ENCODE data around the gene HP. TPM values are rescaled to one million over a fixed set of nuclear protein-coding genes. Genes with fewer than 3 reads are reported as not detected.

HP gene
- total and polyA plus RNA-seq, 10 of the 15 experiments (the other 5 are each of a cell fraction or from before 2014, with no cell fraction given), result 10.8 TPM; not detected in 9

DNA sequence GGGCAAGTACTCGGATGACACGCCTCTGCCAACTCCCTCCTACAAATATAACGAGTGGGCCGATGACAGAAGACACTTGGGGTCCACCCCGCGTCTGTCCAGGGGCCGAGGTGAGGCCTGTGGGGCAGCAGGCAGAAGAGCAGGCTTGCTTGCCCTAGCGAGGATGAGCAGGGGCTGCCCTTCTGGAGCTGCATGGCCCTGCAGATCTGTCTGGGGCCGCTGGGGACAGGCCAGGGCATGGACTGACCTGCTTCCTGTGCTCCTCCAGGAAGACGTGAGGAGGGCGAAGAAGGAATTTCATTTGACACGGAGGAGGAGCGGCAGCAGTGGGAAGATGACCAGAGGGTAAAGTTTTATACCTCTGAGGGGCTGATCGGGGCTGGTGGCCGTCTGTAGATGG, 44.6 kb downstream of the HP start:
- ChIA-PET CTCF (interaction anchor here (1.1 to 1.7 kb wide), 2 partner anchors 8 to 32 kb away, joined by 3 to 9 read pairs; no protein-coding TSS in a partner anchor), SMC1A (ENCODE audit: uncharacterized antibody, unreplicated experiment) (no interaction called here), RAD21 (ENCODE audit: unreplicated experiment) (no interaction called here), POLR2A (no interaction called here)
- Histone ChIP-seq H3K79me2 (ENCODE audit: control insufficient read depth, insufficient read depth, low read length) (peaks cover 23% of the 10 kb centered on the region), H3K4me1 (ENCODE audit: control insufficient read depth, insufficient read depth, low read length) (peaks cover 3% of the 10 kb centered on the region), H2AFZ (ENCODE audit: control insufficient read depth, low read depth, low read length) (no peak overlapping the region), H3K27ac (ENCODE audit: control insufficient read depth, insufficient read depth) (no peak overlapping the region), H3K9me3 (replicated peaks; ENCODE audit: control insufficient read depth, insufficient read depth, low read length) (no peaks in the 10 kb centered on the region), H3K4me2 (ENCODE audit: control insufficient read depth, insufficient read depth) (no peak overlapping the region), H3K36me3 (ENCODE audit: control insufficient read depth in 2 of 2, insufficient read depth in 2 of 2, low read length in 1 of 2) (peaks cover 32 to 38% of the 10 kb centered on the region in 2 experiments), H3K4me3 (no peak overlapping the region), H4K20me1 (ENCODE audit: control insufficient read depth, insufficient read depth) (no peaks in the 10 kb centered on the region), H3K9ac (ENCODE audit: control insufficient read depth, insufficient read depth, low read length) (no peak overlapping the region), H3K27me3 (replicated peaks in 1 of 2; ENCODE audit: control insufficient read depth in 2 of 2, insufficient read depth in 2 of 2, low read length in 1 of 2) (no peaks in the 10 kb centered on the region)
- WGBS (ENCODE audit: insufficient coverage, insufficient replicate concordance, low lambda C conversion rate, missing lambda C conversion rate), result 85% methylated on average over 15 of the region's 15 CpGs
- DNase-seq (ENCODE audit: low read depth, low spot score) (no peak), ATAC-seq (no peak; the same call in 2 of the 3 replicates), FAIRE-seq (no peak)
- in situ Hi-C loops (cut with MboI) (no loop called here), intact Hi-C loops (cut with micrococcal nuclease; ENCODE audit: unreplicated experiment) (loop anchor here (1.0 to 10.0 kb wide), 3 partner anchors 33 to 634 kb away; partner anchors contain the start of genes IST1 and ZNF23)
- BruUV-seq (replicated peaks), result no TSS peak
- TF ChIP-seq YY1 (IDR thresholded peaks at IDR 0.05; ENCODE audit: low read depth, low read length) (no peak), DPF2 (IDR thresholded peaks at IDR 0.05) (no peak), STAT3 (IDR thresholded peaks at IDR 0.05; ENCODE audit: low read depth, low read length) (no peak)
- TF ChIP-seq, protein P1, sequence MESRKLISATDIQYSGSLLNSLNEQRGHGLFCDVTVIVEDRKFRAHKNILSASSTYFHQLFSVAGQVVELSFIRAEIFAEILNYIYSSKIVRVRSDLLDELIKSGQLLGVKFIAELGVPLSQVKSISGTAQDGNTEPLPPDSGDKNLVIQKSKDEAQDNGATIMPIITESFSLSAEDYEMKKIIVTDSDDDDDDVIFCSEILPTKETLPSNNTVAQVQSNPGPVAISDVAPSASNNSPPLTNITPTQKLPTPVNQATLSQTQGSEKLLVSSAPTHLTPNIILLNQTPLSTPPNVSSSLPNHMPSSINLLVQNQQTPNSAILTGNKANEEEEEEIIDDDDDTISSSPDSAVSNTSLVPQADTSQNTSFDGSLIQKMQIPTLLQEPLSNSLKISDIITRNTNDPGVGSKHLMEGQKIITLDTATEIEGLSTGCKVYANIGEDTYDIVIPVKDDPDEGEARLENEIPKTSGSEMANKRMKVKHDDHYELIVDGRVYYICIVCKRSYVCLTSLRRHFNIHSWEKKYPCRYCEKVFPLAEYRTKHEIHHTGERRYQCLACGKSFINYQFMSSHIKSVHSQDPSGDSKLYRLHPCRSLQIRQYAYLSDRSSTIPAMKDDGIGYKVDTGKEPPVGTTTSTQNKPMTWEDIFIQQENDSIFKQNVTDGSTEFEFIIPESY (IDR thresholded peaks at IDR 0.05), result no peak

DNA sequence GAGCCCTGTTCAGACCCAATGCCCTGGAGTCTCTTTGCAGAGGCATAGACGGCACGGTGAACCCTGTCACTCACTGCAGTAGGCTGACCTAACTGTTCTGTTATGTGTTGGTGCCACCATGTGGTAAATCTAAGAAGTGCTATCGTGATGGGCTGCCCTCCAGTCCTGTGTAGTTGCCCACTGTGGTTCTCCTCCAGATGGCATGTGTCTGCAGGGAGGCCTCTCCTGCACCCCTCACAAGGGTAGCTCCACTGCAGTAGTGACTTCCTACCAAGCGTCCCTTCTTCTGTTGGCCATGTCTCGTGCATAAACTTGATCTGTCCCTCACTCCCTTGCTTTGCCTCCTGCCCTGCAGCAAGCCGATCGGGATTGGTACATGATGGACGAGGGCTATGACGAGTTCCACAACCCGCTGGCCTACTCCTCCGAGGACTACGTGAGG, 45.1 kb downstream of the HP start:
- no peak overlapping the region for H2AFZ ChIP-seq (ENCODE audit: control insufficient read depth, low read depth, low read length)
- RAD21 ChIA-PET (ENCODE audit: unreplicated experiment), result no interaction called here
- H3K9ac ChIP-seq (ENCODE audit: control insufficient read depth, insufficient read depth, low read length), result no peak overlapping the region
- no peak overlapping the region for H3K27ac ChIP-seq (ENCODE audit: control insufficient read depth, insufficient read depth)
- peaks cover 3% of the 10 kb centered on the region for H3K4me1 ChIP-seq (ENCODE audit: control insufficient read depth, insufficient read depth, low read length)
- H3K79me2 ChIP-seq (ENCODE audit: control insufficient read depth, insufficient read depth, low read length), result peaks cover 18% of the 10 kb centered on the region
- intact Hi-C loops (cut with micrococcal nuclease; ENCODE audit: unreplicated experiment) (loop anchor here (1.0 to 10.0 kb wide), 3 partner anchors 33 to 635 kb away; partner anchors contain the start of genes IST1 and ZNF23), in situ Hi-C loops (cut with MboI) (no loop called here)
- no peak overlapping the region for H3K4me2 ChIP-seq (ENCODE audit: control insufficient read depth, insufficient read depth)
- CTCF ChIA-PET, result interaction anchor here (0.7 to 1.4 kb wide), 7 partner anchors 8 to 217 kb away, joined by 3 to 7 read pairs (median 4); no protein-coding TSS in a partner anchor
- ATAC-seq (peak; percentile 96), FAIRE-seq (peak; percentile 97), DNase-seq (ENCODE audit: low read depth, low spot score) (peak; percentile 13)
- BruUV-seq (replicated peaks), result no TSS peak
- SMC1A ChIA-PET (ENCODE audit: uncharacterized antibody, unreplicated experiment), result interaction anchor here (1.0 to 1.1 kb wide), 2 partner anchors 14 to 45 kb away, joined by 3 to 4 read pairs; partner anchors contain the start of gene HP
- no peak overlapping the region for H3K4me3 ChIP-seq
- POLR2A ChIA-PET, result no interaction called here
- H3K36me3 ChIP-seq (ENCODE audit: control insufficient read depth in 2 of 2, insufficient read depth in 2 of 2, low read length in 1 of 2), result peaks cover 37 to 39% of the 10 kb centered on the region in 2 experiments
- WGBS (ENCODE audit: insufficient coverage, insufficient replicate concordance, low lambda C conversion rate, missing lambda C conversion rate), result 67% methylated on average over 12 of the region's 12 CpGs
- H3K9me3 ChIP-seq (replicated peaks; ENCODE audit: control insufficient read depth, insufficient read depth, low read length), result no peaks in the 10 kb centered on the region
- H3K27me3 ChIP-seq (replicated peaks in 1 of 2; ENCODE audit: control insufficient read depth in 2 of 2, insufficient read depth in 2 of 2, low read length in 1 of 2), result no peaks in the 10 kb centered on the region
- H4K20me1 ChIP-seq (ENCODE audit: control insufficient read depth, insufficient read depth), result no peaks in the 10 kb centered on the region
- TF ChIP-seq, protein P2, sequence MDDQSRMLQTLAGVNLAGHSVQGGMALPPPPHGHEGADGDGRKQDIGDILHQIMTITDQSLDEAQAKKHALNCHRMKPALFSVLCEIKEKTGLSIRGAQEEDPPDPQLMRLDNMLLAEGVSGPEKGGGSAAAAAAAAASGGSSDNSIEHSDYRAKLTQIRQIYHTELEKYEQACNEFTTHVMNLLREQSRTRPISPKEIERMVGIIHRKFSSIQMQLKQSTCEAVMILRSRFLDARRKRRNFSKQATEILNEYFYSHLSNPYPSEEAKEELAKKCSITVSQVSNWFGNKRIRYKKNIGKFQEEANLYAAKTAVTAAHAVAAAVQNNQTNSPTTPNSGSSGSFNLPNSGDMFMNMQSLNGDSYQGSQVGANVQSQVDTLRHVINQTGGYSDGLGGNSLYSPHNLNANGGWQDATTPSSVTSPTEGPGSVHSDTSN (IDR thresholded peaks at IDR 0.05; ENCODE audit: insufficient replicate concordance, low read depth, low read length), result peak; percentile 88
- TF ChIP-seq SMC3 (IDR thresholded peaks at IDR 0.05; ENCODE audit: borderline replicate concordance, low read length), result peak; percentile 50; the same call in 1 of the 2 replicates
- no peak for TF ChIP-seq ESRRA (IDR thresholded peaks at IDR 0.05; ENCODE audit: low read length)
- no peak for TF ChIP-seq ZZZ3 (IDR thresholded peaks at IDR 0.05; ENCODE audit: control insufficient read depth, insufficient read length, low read depth)
- TF ChIP-seq, protein P3, sequence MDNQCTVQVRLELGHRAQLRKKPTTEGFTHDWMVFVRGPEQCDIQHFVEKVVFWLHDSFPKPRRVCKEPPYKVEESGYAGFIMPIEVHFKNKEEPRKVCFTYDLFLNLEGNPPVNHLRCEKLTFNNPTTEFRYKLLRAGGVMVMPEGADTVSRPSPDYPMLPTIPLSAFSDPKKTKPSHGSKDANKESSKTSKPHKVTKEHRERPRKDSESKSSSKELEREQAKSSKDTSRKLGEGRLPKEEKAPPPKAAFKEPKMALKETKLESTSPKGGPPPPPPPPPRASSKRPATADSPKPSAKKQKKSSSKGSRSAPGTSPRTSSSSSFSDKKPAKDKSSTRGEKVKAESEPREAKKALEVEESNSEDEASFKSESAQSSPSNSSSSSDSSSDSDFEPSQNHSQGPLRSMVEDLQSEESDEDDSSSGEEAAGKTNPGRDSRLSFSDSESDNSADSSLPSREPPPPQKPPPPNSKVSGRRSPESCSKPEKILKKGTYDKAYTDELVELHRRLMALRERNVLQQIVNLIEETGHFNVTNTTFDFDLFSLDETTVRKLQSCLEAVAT (IDR thresholded peaks at IDR 0.05), result no peak
- TF ChIP-seq ZSCAN29 (IDR thresholded peaks at IDR 0.05), result no peak
- TF ChIP-seq ZNF217 (IDR thresholded peaks at IDR 0.05), result no peak
- no peak for TF ChIP-seq NR2C1 (IDR thresholded peaks at IDR 0.05)
- TF ChIP-seq ZNF274 (IDR thresholded peaks at IDR 0.05; ENCODE audit: insufficient read depth, insufficient read length), result no peak
- peak; percentile 67 for TF ChIP-seq RAD21 (IDR thresholded peaks at IDR 0.05; ENCODE audit: insufficient read depth, low read depth, low read length)

Measured in GM12878 (cell line).